Right hindlimb (tissue), 1 donor: ENCODE measurements around the gene ATE1.
"Not testable (repeated sequence)": the region's sequence is repeated elsewhere in the genome, so short reads cannot be mapped to it uniquely, and the experiment has no call there.

Experiments used
- DNase-seq: peaks from one replicate; pipeline ENCODE4 v3.0.0-alpha.2; 2018

ATE1 gene

DNA sequence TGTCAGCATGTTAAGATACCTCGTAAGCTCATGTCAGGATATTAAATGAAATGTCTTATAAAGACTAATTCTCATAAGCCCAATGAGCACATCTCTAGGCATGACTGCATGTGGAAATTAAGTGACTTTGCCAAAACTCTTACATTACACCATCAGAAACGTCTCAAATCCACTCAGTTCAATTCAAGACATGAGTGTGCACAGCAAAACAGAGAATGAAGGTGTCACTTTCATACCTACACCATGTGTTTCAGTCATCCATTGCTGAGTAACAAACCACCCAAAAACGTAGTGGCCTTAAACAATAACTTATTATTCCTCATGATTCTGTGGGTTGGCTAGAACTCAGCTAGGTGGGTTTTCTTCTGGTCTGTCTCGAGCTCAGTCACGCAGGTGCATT lies 99.8 kb downstream of the ATE1 start:
- DNase-seq: no peak

DNA sequence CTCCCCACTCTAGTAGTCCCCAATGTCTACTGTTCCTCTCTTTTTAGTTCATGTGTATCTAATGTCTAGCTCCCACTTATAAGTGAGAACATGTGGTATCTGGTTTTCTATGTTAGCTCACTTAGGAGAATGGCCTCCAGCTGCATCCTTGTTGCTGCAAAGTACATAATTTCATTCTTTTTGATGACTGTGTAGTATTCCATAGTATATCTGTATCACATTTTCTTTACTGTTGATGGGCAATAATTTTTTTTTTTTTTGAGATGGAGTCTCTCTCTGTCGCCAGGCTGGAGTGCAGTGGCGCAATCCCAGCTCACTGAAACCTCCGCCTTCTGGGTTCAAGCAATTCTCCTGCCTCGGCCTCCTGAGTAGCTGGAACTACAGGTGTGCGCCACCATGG lies 101.1 kb downstream of the ATE1 start:
- not testable (repeated sequence) for DNase-seq

DNA sequence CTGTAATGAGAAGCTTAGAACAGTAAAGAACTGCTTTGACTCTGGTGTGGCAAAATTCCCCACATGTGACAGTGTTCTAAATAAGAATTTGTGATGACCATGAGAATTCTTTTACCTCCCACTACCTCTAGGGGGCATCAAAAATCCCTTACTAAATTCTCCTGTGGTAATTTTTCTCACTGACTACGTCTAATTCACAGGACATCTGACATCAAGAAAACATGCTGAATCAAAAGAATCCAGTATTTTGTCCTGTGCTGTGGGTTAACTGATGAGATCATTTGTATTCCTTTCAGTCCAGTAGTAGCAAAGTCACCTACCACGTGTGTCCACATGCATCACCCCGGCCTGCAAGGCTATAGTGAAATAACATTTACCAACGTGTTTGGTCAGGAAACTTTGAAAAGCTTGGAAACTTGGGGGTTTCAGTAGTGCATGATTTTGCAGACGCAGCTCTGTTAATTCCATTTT lies 103.8 kb downstream of the ATE1 start:
- DNase-seq: no peak

DNA sequence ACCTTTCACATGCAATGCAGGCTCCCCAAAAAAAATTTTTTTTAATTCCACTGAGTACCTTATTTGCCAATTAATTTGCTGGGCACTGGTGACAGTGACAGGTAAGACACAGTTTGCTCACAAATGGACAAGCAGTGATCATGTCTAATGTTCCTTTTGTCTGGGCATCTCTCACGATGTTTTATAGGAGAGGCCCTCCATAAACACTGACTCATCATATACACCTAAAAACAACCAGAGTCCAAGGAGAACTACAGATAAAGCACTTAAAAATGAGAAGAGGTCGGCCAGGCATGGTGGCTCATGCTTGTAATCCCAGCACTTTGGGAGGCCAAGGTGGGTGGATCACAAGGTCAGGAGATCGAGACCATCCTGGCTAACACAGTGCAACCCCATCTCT lies 105.1 kb downstream of the ATE1 start:
- no peak for DNase-seq

DNA sequence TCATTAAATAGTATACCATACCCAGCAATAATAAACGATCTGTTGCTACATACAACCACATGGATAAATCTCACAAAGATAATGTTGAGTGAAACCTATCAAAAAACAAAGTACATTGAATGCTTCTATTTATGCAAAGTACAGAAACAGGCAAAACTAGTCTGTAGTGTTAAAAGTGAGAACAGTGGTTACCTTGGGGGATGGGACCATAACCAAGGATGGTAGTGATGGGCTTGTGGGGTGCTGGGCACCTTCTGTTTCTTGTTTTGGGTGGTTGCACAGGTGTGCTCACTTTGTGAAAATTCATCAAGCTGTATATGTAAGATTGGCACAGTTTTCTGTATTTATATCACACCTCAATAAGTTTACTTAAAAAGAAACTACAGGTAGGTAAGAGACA lies 105.7 kb downstream of the ATE1 start:
- DNase-seq: no peak

DNA sequence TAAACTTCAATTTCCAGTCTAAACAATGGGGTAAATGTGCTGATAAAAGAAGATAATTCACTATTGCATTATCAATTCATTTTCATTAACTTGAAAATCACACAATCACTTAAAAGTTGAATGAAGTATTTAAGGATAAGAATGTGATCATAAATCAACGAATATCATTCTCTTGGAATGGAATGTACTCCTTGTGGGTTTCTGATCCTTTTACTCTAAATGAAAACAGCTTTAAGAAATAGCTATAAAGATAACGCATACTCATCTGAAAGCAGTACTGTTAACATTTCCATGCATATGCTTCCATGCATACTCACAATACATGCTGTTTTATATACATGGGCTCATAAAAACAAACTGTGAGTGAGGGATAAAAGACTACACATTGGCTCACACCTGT lies 108.8 kb downstream of the ATE1 start:
- no peak for DNase-seq

DNA sequence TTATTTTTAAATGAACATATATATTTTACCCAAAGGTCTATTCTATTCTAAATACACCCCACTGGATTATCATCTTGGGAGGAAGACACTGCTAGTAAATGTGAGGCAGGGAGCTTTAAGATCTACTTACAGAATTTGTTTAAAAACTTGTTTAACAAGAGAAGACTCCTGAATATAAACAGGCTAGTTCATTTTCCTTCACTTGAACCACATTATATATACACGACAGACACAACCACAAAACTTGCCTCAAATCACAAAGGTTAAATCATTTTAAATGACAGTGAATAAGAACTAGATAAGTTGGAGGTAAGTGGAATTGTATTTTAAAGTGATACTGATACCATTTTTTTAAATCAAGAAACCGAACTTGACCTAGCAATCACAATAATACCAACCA lies 109.2 kb downstream of the ATE1 start:
- no peak for DNase-seq

DNA sequence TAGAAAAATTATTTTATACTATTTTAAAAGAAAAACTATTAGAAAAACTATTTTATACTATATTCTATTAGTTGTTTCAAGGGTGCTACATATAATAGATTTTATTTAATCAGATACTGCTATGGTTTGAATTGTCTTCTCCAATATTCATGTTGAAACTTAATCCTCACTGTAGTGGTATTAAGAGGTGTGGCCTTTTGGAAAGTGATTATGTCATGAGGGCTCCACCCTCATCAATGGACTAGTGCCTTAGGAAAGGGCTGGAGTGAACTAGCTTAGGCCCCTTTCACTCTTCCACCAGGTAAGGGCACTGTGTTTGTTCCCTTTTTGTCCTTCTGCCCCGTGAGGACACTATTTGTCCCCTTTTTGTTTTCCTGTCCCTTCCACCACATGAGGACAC lies 111.6 kb downstream of the ATE1 start:
- DNase-seq: no peak

DNA sequence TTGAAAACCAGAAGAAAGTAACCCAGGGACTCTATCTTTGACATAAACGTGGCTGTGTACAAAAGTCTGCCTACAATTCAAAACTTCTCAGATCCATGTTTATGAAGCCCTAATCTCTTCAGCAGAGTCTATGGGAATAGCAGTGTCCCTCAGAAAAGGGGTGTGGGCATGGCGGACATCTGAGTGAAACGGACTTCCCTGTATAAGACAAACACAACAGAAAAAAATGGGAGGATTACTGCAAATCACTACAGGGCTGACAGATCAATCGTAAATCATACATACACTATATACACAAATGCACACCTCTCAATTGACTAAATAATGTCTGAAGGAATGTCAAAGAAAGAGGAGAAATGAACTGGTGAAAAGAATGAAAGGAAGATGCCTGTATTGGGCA lies 114.0 kb downstream of the ATE1 start:
- no peak for DNase-seq

DNA sequence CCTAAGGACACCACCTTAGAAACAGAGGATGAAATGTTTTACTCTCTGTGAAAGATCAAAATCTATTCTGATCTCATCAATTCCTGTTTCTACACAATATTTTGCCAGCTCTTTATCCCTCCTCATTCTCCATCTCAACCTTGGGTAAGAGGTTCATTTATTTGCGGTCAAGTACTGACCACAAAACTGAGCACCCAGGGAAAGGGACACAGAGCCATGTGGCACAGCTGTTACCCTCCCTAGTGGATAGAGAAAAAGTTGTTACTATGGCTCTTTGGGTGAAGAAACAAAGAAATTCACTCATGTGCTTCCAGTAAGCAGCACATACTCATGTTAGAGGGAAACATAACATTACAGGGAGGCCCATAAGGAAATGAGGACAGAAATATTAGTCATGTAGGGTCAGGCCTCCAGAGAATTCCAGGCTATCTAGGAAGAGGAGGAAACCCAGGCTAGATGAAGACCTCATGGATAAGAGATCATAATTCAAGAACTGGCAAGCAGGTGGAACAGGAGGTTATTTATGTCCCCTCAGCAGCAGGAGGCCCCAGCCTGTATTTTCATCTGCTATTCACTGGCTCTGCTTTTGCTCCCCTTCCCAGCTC lies 114.5 kb downstream of the ATE1 start:
- DNase-seq: no peak

DNA sequence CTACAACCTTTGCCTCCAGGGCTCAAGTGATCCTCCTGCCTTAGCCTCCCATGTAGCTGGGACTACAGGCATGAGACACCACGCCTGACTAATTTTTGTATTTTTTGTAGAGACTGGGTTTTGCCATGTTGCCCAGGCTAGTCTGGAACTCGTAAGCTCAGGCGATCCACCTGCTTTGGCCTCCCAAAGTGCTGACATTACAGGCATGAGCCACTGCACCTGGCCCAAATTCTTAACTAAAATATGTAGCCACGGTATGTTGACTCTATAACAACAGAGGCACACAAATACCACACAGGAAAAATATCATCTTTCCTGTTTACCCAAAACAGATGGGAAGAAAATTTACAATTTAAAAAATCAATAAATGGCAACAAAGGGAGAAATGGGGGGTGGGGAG lies 115.8 kb downstream of the ATE1 start:
- DNase-seq: no peak

DNA sequence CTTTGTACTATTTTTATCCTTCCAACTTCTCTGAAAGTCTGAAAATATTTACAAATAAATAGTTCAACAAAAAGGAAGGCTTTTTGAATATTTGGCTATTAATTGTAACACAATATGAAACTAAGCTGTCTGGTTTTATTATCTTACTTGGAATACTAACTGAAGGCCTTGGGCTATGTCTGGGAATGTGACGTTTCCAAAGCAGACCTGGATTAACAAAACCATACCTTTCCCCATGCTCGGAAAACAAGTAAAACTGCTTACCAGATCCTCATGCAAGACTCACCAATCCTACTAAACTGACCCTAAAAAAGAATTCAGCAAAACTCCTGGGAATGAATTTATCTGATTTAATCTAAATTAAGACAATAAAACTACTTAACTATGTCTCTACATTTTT lies 116.4 kb downstream of the ATE1 start:
- DNase-seq: no peak

DNA sequence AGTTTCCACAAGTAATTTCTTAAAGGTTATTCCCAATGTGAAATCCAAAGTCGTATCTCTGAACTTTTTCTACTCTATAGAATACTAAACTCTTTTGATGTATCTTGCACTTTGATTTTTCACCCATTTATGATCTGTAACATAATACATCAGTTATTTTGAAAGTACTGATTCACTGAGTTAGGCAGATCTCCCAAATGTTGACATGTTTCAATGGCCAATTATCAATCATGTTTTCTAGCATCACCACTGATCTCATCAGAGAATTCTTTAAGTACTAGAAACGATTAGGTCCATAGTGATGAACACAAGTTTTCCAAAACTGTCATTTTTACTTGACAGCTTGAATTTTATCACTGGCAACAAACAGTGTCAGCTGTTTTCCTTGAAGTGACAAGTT lies 119.0 kb downstream of the ATE1 start:
- DNase-seq: no peak

DNA sequence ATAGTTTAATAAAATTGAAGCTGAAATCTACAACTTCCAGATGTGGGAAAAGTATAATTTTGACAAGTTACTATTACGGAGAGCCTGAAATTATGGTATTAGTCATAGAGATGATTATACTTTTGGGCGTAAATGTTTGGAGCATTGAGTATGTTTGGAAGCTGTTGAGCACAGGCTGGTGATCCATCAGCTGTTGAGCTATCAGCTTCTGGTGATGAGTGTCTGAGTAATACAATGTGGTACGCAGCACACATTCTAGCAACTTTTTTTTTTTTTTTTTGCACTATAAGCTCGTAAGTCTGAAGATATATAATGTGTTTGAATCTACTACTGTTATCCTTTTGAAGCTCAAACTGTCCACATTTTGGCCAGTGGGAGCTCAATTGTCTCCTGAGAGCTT lies 123.4 kb downstream of the ATE1 start:
- DNase-seq: no peak

DNA sequence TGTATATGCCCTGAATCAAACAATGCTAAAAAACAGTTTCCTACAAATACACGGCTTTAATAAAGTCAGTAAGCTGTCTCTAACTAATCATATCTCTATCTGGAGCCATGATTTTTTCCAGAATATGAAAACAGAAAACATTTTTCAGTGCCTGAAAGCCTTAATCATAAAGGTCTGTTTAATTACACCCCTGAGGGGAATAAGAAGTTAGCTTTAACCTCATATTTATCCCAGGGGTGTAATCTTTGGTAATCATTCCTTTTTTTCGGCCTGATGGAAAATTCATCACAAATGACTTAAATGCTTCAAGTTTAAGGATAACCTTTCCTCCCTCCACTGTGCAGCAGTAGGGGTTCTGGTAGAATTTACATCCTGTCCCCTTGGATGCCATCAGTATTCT lies 124.2 kb downstream of the ATE1 start:
- DNase-seq: no peak

DNA sequence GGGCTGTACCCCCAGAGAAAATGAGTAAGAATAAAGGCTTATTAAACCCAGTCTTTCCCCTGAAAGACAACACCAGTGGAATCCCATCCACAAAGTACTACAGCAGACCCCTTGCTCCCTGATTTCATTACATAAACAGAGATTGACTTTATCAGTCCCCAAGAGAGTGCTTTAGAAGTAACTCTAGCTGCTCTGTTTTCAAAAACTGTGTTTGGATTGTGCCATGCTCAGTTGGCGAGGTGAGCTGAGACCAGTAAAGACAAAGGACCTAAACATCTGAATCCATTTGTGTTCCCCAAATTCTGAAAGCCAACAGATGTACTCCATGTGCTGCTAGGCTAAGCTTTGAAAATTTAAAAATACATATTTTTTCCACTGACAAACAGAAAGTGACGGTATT lies 127.0 kb downstream of the ATE1 start:
- DNase-seq: no peak

DNA sequence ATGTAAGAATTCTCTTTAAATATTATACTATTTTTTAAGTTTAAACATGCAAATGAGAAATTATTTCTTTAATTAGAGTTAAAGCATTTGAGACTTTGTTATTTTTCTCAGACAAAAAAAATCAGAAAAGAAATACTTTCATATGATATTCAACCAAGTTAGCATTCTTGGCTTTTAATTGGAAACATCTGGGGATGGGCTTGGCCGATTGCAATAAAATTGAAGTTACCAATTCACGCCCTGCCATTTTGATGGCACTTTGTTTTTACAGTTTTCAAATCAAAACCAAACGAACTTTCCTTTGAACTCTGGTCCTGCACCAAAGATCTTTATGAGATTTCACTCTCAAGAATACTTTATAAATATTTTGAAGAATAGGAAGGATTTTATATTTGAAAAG lies 127.7 kb downstream of the ATE1 start:
- DNase-seq: no peak

DNA sequence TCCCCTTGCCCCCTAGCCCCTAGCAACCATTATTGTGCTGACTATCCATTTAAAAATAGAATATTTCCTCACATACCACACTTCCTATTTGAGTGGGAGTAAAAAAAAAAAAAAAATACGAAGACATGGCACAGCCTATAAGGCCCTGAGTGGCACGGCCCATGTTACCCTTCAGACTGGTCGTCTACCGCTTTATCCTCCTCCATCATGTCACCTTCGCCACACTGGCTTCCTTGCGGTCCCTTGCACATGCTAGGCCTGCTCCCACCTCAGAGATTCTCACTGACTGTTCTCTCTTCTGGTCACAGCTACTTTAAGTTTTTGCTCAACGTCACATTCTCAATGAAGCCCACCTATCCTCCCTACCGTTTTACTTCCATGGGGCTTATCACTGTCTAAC lies 130.3 kb downstream of the ATE1 start:
- DNase-seq: no peak

DNA sequence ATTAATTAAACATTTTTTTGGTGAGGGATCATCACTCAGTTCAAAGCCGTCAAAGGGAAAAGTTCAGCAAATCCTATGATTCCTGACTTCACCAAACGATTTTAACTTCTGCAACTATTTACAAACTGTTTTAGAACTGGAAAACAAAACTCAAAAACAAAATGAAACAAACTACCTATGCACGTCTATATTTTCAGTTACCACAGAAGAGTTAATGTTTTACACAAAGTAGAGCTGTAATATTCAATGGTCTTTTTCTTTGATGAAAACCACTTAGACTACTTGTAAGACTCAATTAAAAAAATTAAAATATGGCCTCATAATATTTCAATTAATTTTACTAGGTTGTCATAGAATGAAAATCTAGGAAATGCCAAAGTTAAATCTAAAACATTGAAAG lies 131.5 kb downstream of the ATE1 start:
- DNase-seq: no peak

DNA sequence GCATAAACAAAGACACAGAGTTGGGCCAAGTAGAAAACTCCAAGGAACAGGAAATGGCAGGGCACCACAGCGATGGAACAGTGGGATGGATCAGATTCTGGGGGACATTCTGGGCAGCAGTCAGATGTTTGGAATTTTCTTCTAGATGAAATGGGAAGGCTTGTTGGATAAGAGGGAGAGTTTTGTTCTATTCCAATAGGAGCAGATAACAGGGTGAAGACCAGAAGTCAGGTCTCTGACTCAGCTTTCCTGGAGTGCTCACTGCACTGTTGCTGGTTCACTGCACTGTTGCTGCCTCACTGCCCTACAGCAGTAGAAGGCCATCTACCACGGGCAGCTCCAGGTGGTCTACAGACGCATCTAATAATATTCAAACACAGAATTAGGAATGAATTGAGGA lies 135.6 kb downstream of the ATE1 start:
- no peak for DNase-seq

DNA sequence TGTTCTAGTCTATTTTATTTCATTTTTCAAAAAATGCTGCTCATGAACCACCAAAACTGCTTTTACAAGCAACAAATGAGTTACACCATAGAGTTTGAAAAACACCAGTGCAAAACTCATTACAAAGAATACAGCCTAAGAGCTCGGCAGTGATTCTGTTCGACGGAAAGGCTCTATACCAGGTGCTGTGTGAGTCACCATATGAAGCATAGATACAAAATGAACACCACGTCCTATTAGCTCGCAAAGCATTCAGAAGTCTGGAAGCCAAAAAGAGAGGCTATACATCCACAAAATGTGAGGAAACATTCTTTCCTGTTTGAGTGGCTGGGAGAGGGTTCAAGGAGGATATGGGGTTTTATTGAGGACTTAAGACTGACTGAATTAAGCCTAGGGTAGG lies 136.1 kb downstream of the ATE1 start:
- no peak for DNase-seq

DNA sequence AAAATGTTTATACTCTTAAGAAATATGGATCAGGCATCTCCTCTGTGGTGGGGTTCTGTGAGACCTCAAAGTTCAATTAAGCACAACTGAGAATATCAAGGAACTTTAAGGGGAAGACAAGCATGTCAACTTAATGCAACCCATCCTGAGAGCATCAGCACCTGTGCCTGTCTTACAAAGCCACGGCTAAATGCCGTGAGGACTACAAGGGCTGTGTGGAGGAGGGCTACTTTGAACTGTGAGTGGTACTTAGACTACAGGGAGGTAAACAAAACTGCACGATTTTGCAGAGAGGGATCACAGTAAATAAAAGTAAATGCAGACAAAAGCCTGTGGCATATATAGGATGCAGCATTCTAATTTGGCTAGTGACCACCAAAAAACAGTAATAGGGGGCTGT lies 139.1 kb downstream of the ATE1 start:
- DNase-seq: no peak

DNA sequence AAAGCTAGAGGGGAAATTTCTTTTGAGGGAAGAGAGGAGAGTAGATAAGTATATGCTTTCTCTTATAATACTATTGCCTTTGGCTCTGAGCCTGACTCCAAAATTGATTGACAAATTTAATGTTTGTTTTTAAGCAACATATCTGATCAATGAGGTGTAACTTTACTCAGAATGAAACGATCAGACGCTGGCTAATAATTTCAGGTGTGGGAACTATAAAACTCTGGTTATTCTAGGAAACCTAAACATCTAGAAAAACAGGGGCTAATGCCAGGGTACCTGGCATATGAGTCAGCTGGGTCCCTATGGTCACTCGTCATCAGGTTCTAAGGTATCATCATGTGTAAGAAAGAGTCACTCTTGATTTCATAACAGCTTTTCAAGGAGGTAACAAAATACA lies 139.7 kb downstream of the ATE1 start:
- DNase-seq: no peak

DNA sequence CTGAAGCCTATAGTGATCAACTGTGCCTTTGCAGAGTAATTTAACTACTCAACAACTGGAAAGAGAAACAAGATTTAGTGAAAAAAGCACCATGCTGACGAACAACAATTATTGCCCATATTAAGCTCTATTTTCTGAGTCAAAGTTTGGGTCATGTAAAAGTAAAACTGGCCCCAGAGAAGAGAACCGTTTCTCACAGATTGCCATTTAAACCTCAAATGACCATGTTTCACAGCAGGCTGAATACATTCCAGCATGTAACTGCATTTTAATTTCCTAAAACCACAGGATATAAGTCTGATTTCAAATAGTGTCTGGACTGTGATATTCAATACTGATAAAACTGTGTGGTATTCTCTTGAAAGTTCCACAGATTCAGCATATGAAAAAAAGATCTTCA lies 140.7 kb downstream of the ATE1 start:
- DNase-seq: no peak

DNA sequence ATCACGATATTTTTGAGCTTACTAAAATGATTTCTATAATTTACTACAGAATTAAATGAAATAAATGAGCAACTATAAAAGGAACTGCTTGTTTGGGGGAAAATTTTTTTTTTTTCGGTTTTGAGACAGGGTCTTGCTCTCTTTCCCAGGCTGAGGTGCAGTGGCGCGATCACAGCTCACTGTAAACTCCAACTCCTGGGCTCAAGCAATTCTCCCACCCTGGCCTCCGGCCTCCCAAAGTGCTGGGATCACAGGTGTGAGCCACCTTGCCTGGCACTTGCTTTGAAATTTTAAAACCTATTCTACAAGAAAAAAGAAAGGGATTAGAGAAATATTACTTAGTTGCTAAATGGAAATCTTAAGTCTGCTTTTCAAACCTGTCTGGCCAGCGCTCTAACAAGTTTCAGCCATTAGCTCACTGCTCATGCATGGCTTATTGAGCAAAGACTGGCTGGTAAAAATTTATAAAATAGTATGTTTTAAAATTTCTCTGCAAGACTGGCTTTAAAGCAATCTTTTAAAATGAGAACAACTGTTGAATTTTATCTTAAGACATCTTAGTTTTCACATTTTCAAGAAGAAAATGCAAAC lies 144.0 kb downstream of the ATE1 start:
- no peak for DNase-seq
